GM21528 (cell line): ENCODE data around the gene S100A12.

ENCODE experiments used
- ATAC-seq: cut with Tn5 transposase; IDR thresholded peaks from one replicate; pipeline ENCODE4 v1.9.1; 2021; ENCODE audit warnings: mild to moderate bottlenecking, moderate library complexity; ENCODE audit not compliant: unreplicated experiment, low FRiP score

S100A12 gene

DNA sequence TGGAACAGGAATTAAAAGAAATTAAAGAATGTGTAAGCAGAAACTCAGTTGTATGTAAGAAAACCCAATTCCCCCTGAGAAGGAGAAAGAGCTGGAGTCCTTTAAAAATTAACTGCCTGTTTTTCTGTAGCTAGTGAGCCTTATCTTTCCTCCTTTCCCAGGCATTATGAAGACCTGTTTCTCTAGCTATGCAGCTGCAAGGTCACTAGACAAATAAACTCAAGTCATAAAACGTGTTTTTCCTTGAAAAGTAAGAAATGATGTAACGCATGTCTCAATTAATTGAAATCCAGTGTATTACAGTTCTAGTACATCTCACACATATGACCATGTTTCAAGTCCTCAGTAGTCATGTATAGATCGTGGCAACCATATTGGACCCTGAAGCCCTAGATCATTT lies 5.3 kb downstream of the S100A12 start:
- no peak for ATAC-seq

DNA sequence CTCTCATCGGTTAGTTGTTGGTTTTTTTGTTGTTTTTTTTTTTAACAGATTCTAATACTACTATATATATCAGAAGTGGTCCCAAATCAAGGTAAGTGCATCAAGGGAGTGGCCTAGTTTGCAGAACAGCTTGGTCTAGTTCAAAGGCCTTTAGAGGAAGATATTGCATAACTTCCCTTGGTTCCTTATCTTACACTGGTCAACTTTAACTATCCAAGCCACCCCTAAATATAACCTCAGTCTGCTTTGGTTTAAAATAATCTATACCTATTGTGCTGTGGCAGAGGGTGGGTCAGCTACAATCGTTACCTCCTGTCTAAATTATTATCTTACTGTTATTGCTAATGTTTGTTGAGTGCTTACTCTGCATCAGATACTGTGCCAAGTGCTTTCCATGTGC lies 6.9 kb downstream of the S100A12 start:
- ATAC-seq, result no peak

DNA sequence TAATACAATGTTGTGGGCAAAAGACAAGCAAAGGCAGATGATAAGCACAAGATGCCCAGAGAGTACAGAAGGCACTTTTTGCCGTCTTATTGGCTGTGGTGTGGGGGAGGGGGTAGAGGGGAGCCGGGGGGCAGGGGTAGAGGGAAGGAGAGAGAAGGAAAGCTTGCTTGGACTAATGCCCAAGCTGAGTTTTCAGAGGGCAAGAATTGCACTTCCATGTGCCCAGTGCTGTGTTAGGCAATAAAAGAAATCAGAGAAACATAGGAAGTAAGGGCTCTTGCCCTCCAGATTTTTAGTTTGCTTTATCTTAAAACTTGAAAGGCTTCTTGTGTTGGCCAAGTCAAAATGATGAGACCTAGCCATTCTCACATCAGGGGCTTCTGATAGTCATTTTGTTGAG lies 8.3 kb downstream of the S100A12 start:
- no peak for ATAC-seq

DNA sequence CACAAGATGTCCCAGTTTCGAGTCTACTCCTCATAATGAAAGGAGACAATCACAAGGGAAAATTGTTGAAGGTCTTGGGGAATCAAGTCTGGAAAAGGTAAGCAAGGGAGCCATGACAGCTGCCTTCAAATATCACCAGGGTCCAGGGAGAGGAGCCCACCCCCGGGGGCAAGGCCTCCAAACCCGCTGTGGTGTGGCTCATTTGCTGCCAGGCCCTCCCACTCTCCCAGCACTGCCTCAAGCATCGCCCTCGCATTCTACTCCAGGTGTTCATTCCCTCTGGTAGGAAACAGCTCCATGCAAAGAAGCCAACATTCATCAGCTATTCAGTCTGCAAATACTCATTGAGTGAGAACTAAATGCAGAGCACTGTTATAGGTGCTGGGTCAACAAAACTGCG lies 9.2 kb downstream of the S100A12 start:
- ATAC-seq, result no peak

DNA sequence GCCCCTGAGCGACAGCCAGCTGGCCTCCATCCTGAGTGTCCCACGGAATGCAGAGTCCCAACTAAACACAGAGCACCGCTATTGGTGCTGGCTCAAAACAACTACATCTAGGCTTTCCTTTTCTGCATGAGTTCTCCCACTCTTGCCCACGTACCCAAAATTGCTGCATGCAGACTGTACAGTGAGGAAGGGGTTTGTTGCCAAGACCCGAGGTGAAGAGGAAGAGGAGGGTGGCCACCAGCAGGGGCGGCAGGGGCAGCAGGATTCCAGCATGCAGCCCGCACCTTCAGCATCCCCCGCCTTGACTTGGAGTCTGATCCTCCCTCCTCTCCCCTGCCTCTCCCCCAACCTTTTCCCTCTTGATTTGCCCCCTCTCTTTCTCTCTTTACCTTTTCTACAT lies 9.7 kb downstream of the S100A12 start:
- ATAC-seq, result no peak

DNA sequence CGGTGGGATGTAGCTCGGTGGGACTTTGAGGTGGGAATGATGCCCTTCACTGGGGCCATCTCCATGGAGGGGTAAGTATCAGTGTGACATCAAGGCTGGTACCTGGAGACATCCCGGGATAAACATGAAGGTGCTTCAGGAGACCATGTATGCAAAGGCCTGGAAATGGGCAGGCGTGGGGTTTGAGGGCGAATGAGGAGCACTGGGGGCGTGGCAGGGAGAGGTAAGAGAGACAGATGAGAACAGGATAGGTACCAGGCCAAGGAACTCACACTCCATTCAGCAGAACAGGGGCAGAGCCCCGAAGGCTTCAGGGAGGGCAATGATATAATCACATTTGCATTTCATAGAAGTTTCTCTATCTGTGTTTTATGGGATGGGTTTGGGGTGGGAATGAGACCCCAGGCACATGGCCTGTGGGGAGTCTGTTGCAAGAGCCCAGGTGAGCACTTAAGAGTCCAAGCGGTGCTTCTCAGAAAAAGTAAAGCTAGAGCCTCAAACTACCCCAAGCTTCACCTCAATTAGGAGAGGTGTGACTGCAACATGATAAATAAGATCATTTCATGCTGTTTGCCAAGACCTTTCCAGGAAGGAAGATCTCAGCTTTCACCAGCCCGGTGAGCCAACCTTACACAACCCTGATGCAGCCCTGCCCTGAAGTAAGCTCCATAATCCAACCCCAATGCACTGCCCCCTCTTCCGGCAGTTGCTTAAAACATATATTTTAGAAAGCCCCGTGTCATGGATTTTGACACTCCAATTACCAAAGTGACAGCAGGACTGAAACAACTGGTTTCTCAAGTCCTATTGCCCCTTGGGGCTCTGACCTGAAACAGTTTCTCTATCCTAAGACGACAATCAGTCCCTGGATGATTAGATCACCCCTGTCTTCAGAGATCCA lies 10.4 kb downstream of the S100A12 start:
- no peak for ATAC-seq

DNA sequence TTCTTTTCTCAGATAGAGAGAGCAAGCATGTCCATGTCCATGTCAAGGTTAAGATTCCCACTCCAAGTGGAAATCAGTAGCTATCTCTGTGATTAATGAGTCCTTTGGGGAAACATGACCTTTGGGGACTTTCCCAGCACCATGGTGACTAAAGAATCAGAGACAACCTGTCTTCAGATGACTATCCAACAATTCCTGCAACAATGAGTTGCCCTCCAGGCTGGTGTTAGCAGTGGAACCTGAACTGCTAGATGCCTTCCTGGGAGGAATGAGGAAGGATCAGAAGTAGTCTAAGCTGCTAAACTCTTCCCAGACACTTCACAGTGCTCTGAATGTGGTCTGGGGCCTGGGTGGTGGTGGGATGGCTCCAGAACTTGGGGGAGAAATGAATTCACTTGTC lies 11.3 kb downstream of the S100A12 start:
- ATAC-seq, result no peak

DNA sequence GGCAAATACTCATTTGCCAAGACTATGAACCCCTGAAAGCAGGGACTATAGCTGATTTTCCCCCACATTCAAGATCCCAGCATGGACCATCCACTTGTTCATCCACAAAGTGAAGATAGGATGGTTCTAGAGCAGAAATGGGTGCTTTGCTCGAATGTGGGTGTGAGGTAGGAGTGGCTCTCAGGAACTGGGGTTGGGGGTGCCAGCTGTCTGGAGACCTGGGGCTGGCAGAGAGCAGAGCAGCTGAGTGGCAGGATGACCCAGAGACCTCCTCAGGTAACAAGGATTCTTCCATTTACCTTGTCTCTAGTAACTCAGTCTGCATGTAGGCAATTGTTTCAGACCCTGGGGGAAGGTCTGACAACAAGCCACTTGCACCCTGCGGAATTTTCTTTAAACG lies 11.8 kb downstream of the S100A12 start:
- ATAC-seq, result no peak

DNA sequence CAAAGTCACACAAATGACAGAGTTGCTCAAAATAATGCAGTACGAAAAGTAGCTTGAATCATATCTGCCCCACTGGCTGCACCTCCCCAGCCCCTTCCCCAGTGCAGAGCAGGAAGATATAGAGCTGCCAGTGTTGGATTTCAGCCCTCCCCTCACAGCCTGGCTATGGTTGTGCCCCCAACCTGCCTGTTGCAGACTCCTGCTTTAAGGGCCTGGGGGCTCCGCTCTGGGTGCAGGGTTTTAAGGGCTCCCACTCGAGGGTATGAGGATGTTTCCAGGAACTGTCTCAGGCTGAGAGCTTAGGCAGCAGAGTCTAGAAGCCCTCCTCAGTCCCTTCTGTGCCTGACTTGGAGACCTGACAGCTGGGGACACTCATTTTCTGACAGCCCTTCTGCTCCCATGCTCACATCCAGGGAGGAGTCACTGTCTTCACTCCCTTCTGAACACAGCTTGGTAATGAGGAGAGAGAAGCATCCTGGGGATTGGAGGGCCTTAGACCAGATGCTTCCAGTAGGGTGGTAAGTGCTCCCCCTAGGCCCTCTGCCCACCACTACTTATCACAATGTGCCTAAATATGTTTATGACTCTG lies 13.1 kb downstream of the S100A12 start:
- ATAC-seq, result no peak

DNA sequence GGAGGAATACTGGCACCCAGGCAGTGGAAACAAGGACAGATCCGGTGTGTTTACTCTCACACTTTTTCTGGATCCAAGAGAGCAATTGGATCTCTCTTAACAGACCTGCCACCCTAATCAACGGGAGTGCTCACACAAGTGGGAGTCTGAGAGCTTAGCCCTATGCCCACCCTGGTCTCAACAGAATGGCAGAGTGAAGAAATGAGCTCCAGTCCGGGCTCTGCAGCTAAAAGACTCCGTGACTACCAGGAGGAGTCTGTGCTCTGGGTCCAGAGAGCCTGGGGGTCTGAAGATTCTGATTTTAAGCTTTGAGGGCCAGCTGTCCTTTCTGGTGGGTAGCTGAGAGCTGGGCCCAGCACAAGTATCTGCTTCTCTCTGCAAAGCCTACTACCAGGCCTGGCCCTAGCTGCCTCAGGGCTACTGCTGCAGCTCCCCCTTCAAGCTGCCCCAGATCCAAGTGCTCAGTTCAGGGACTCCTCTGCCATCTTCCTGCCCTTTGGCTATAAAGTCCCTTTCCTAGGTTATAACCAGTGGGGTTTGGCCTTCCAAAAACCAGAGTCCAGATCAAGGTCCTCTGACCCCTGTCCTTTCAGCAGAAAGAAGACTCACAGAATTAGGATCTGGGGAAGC lies 13.8 kb downstream of the S100A12 start:
- ATAC-seq, result no peak

DNA sequence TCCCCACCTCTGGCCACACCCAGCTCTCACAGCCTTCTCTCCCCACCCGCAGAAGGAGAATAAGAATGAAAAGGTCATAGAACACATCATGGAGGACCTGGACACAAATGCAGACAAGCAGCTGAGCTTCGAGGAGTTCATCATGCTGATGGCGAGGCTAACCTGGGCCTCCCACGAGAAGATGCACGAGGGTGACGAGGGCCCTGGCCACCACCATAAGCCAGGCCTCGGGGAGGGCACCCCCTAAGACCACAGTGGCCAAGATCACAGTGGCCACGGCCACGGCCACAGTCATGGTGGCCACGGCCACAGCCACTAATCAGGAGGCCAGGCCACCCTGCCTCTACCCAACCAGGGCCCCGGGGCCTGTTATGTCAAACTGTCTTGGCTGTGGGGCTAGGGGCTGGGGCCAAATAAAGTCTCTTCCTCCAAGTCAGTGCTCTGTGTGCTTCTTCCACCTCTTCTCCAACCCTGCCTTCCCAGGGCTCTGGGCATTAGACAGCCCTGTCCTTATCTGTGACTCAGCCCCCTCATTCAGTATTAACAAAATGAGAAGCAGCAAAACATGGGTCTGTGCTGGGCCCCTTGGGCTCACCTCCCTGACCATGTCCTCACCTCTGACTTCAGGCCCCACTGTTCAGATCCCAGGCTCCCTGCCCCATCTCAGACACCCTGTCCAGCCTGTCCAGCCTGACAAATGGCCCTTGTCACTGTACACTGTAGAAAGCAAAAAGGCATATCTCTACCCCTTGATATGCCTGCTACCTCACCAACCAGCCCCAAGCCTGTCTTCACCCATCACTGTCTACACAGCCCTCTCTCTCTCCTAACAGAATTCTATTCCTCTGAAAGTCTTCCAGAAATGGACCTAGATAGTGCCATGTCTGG lies 14.6 kb downstream of the S100A12 start:
- ATAC-seq, result no peak

DNA sequence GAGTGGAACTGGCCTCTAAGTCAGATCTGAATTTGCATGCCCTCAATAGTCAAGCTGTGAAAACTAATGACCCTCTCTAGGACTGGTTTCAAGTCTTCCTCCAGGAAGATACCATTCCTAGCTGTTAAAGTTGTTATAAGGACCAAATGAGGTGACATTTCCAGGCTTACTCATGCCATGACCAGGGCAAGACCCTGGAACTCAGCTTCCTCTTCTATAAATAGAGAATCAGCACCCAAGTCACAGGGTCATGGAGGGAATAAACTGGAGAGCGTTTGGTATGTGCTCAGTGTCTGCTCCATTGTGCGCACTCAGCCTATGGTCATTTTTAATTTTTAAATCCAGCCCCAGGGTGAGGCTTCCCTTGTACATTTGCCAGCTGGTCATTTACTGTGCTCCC lies 15.2 kb downstream of the S100A12 start:
- ATAC-seq, result no peak

DNA sequence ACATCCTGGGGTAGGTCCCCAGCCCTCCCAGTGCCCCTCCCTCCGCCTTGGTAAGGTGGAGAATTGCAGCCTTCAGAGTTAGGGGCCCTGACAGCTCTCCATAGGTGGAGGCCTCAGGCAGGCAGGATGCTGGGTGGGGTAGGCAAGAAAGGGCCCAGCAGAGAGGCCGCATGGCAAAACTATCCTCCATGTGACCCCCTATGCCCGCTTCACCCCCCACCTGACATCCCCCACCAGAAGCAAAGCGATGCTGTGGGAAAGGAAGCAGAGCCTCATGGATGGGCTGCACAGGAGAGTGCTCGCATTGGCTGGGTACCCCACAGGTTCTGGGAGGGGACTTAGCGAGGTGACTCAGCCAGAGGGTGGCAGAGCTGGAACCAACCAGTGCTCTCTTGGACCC lies 16.2 kb downstream of the S100A12 start:
- ATAC-seq, result no peak

DNA sequence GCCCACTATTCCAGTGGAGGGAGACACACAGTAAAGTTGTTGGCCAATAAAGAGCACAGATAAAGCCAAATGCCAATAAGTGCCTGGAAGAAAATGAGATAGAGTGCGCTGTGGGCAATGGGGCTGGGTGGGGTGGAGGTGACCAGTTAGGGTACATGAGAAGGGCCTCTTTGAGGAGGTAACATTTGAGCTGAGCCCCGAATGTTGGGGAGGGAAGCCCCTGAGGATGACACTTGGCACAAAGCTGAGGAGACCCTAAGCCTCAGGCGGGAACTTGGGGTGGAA lies 16.8 kb downstream of the S100A12 start:
- no peak for ATAC-seq

DNA sequence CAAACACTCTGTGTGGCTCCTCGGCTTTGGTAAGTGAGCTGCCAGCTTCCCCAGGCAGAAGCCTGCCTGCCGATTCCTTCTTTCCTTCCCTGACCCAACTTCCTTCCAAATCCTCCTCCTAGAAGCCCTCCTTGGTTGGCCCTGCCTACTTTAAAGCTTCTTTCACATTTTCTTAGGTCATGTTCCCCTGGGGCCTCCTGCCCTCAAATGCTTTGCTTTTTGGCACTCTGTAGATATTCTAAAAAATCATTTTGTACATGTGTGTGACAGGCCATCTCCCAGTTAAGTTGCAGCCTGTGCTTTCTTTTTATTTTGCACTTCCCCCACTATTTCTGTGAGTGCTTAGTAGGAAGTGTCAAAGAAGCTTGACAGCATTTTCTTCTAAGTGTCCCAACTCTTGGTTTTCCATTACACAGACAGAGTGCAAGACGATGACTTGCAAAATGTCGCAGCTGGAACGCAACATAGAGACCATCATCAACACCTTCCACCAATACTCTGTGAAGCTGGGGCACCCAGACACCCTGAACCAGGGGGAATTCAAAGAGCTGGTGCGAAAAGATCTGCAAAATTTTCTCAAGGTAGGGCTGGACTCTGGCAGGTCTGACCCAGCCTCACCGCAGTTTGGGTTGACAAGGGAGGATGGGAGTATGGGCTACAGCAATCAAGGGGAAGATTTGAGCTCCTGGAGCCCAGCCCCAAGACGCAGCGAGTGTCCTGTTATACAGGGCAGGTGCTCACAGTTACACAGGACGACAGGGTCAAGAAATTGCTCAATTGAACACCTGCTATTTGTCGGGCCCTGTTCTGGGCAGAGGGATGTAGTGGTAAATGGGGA lies 17.3 kb downstream of the S100A12 start, which contains the start of gene S100A9:
Gene S100A9 (plus strand): TSS at position 2 of the 838 bp plus-strand sequence. CDS start 430 bp downstream, at position 432.
- no peak for ATAC-seq

DNA sequence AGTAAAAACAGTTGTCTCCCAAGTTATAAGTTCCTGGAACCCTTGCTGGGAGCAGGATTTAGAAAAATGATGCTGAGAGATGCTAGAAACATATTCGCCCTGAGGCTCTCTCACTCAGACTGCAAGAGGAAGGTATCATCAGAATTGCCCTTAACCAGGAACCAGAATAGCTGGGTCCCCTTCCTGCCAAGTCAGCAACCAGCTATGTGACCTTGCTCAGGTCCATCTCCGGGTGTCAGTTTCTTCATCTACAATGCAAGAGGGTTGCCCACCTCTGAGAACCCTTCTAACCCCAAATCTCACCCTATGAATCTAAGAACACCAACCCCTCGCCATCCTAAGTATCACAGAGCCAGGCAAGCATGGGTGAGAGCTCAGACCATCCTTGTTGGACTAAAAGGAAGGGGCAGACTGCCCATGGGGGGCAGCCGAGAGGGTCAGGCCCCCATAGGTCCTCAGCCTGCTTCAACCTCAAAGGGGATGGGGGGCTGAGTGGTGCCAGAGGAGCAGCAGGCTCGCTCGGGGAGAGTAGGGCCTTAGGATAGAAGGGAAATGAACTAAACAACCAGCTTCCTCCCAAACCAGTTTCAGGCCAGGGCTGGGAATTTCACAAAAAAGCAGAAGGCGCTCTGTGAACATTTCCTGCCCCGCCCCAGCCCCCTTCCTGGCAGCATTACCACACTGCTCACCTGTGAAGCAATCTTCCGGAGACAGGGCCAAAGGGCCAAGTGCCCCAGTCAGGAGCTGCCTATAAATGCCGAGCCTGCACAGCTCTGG lies 18.2 kb downstream of the S100A12 start:
- ATAC-seq, result no peak

DNA sequence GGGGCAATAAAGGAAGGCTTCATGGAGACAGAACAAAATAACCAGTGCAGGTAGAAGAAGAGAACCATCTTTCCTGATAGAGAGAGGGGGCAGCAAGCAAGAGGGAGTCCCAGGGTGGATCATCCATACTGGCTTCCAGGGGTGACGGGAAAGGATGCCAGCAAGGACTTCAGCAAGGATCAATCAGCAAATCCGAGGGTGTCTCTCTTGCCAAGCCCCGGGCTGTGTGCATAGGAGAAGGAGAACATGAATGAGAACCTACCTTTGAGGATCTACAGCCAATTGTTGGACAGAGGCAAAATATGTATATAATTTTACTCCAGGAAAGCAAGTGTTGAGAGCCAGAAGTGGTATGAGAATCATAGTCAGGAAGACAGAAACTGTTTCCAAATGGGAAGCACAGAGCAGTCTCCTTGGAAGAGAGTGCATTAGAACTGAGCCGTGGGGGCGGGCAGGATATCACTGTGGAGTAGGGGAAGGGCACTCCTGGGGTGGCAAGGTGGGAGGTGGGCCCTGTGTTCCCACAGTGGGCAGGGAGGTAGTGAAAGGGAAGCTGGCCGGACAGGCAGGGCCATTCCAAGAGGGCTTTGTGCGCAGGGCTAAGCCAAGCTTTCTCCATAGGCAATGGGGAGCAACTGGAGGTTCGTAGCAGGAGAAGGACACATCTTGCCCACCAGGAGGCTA lies 18.9 kb downstream of the S100A12 start:
- no peak for ATAC-seq

DNA sequence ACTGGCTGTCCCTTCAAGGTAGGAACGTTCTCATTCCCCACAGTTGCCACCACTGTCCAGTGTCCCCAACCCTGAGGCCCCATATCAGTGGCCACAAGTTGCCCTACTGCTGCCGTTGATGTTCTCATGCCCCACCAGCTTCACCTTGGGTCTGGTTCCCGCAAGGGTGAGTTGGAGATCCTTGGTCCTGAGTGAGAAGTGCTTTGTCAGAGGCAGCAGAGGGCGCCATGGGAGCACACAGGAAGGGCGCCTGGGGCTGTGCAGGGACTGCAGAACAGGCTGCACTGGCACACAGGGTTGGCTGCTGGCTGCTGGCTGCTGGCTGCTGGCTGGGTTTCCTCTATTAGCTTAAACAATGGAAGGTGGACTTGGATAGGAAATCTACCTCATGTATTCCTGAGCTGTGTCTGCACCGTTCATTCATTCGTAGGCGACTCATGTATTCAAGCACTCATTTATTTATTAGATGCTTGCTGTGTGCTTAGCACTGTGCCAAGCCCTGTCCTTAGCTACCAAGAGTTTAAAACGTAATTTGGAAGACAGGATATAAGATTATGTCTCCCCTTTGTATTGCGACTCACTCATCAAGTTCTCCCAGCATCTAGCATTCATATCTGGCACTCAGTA lies 19.9 kb downstream of the S100A12 start:
- no peak for ATAC-seq
